HG02981 (cell line): ENCODE measurements around the gene URM1.

Experiments
- ATAC-seq: cut with Tn5 transposase; IDR thresholded peaks from one replicate; pipeline ENCODE4 v1.9.1; 2021; ENCODE audit warnings: mild to moderate bottlenecking, moderate library complexity; ENCODE audit not compliant: unreplicated experiment

URM1 gene

DNA sequence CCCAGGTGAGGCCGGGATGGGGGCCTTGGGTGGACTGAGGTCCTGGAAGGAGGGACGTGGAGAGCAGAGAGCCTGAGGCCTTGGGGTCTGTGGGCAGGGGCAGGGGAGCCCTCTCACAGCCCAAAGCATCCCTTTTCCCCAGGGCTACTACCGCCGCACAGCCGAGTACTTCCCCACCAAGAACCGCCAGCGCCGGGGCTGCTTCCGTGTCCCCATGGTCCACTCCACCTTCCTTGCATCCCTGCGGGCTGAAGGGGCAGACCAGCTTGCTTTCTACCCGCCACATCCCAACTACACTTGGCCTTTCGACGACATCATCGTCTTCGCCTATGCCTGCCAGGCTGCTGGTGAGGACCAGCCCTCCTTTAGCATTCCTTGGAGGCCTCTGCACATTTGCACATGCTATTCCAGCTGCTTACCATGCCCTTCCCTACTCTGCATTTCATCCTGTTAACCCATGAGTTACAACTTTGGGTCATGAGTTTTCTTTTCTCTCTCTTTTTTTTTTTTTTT lies 53.1 kb downstream of the URM1 start:
- ATAC-seq = no peak

- no peak for ATAC-seq
Observed at GRCh38 chr9:128428644-128429512, 57.7 kb downstream of the URM1 start.

- ATAC-seq = no peak
Observed at GRCh38 chr9:128429513-128430086, 58.4 kb downstream of the URM1 start.

DNA sequence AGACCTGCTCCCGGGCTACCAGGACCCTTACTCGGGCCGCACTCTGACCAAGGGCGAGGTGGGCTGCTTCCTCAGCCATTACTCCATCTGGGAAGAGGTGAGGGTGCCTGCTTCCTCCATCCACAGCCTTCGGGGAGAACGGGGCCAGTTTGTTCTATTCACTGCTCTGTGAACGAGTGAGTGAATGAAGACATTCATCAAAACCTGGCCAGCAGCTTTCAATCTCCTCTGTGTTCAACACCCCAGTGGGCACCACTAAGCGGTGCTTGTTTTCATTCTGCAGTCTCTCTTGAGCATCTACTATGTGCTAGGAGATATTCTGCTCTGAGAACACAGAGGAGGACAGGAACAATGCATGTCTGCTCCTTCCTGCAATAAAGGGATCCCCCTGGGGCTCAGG lies 60.0 kb downstream of the URM1 start:
- ATAC-seq = no peak

GRCh38 chr9:128434340-128434739 lies 63.2 kb downstream of the URM1 start:
- no peak for ATAC-seq

- ATAC-seq = no peak
Observed at GRCh38 chr9:128435611-128436010, 64.4 kb downstream of the URM1 start.

DNA sequence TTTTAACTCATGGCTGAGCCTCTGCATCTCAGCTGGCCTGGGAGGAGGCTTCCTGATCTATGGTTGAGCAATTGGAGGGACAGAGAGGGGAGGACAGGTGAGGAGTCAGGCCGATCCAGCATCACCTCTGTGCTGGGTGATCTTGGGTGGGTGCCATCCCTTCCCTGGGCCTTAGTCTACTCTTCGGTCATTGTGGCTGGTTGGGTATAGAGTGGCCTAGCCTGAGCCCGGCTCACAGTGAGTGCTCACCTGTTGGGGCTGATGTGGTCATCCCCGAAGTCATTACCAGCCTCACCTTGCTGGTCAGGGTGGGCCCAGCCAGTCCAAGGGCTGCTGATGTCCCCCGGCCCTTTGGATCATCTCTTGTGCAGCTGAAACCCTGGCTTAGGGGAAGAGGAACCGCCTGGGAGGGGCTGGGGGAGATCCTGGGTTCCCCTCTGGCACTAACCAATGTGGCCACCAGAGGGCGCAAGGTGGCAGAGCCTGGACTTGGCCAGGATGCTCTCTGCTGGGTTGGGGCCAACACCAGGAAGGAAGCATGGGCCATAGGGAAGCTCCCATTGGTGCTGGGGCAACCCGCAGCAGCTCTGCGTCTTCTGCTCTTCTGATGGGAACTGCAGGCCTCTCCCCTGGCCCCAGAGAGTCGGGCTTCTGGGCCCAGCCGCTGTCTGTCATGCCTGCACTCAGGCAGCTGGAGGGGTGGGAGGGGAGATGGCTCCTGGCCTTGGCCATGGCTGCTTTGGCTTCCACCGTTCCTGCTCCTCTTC lies 67.4 kb downstream of the URM1 start:
- ATAC-seq = peak; percentile 48

DNA sequence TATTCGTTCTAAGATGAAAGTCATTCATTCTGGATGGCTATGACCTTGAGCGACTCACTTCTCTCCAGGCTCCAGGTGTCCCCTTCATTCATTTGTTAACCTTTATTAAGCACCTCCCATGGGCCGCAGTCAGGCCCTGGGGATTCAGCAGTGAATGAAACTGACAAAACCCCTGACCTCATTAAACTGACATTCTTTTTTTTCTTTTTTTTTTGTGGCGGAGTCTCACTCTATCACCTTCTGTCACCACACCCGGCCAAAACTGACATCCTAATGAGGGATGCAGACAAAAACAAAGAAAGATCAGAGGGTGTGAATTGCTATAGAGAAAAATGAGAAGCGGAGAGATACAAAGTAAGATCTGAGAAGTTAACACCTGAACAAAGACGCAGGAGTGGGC lies 68.1 kb downstream of the URM1 start:
- ATAC-seq = no peak
